ENCODE data around the gene SPEG.

- TF ChIP-seq CREB1 (CRISPR knock-in tag; IDR thresholded peaks at IDR 0.05) (no peak), ZBTB21 (CRISPR knock-in tag; IDR thresholded peaks at IDR 0.05; ENCODE audit: borderline replicate concordance) (no peak)
These were observed 50.5 kb downstream of the SPEG start for GRCh38 chr2:219485201-219485580.
